GM19023 (cell line): ENCODE data around the gene SPDYC.
"Not testable (repeated sequence)": the region's sequence is repeated elsewhere in the genome, so short reads cannot be mapped to it uniquely, and the experiment has no call there.

ENCODE experiments used
- ATAC-seq: cut with Tn5 transposase; IDR thresholded peaks from one replicate; pipeline ENCODE4 v1.9.1; 2021; ENCODE audit warnings: mild to moderate bottlenecking, moderate library complexity; ENCODE audit not compliant: unreplicated experiment

Gene SPDYC

DNA sequence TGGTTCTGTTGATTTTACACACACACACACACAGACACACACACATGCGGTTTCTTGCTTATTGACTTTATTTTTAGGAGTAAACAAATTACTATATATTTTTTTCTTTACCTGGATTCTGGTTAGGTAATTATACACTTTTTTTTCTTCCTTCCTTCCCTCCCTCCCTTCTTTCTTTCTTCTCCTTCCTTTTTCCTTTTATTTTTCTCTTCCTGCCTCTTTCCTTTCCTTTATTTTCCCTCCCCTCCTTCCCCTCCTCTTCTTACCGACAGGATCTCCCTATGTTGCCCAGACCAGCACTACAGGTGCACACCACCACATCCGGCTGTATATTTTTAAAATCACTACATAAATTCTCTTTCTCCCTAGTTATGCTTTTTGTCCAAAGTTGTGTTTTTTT is 3.1 kb upstream of the SPDYC start:
- no peak for ATAC-seq

DNA sequence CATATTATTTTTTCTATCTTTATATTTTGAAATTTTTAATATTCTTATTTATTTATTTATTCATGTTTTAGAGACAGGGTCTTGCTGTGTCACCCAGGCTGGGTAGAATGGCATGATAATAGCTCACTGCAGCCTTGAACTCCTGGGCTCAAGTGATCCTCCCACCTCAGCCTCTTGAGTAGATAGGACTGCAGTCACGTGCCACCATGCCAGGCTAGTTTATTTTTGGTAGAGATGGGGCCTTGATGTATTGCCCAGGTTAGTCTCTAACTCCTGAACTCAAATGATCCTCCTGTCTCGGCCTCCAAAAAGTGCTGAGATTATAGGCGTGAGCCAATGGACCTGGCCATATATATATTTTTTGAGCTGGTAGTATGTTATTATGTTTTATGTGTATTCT is 2.4 kb upstream of the SPDYC start:
- no peak for ATAC-seq

- no peak for ATAC-seq
Measured at GRCh38 chr11:65169164-65169641, 830 bp upstream of the SPDYC start.

GRCh38 chr11:65172600-65172999 is 2.6 kb downstream of the SPDYC start:
- no peak for ATAC-seq

GRCh38 chr11:65174571-65175010 is 4.6 kb downstream of the SPDYC start:
- ATAC-seq: not testable (repeated sequence)

- peak; percentile 60 for ATAC-seq
Measured at GRCh38 chr11:65180877-65181568, 11.0 kb downstream of the SPDYC start.

GRCh38 chr11:65181569-65182257 is 11.7 kb downstream of the SPDYC start, which contains the start of gene CAPN1:
Gene CAPN1, plus strand, starts transcription at chr11:65181928. Its CDS starts 774 bp downstream, at chr11:65182702.
- ATAC-seq: peak; percentile 50

- no peak for ATAC-seq
Measured at GRCh38 chr11:65182258-65183170, 12.5 kb downstream of the SPDYC start.

- no peak for ATAC-seq
Measured at GRCh38 chr11:65183201-65183891, 13.3 kb downstream of the SPDYC start.

GRCh38 chr11:65184146-65184545 is 14.1 kb downstream of the SPDYC start:
- no peak for ATAC-seq

DNA sequence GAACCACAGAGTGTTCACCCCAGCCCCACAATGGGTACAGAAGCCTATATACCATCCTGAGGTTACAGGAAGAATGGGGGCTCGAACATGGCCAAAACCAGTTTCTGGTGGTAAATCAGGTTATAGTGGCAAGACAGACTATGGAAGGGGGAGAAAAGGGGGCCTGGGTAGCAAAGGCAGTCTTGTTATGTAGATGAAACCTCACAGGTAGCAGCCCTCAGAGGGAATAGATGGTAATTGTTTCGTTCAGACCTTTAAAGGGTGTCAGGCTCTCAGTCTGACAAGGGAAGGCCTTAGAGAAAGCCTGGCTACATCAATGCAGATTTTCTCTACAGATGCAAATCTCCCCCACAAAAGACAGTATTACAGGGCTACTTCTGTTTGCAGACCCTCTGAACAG is 15.1 kb downstream of the SPDYC start:
- no peak for ATAC-seq

GRCh38 chr11:65185869-65186341 is 15.9 kb downstream of the SPDYC start:
- ATAC-seq: no peak

GRCh38 chr11:65186701-65187100 is 16.7 kb downstream of the SPDYC start:
- no peak for ATAC-seq

DNA sequence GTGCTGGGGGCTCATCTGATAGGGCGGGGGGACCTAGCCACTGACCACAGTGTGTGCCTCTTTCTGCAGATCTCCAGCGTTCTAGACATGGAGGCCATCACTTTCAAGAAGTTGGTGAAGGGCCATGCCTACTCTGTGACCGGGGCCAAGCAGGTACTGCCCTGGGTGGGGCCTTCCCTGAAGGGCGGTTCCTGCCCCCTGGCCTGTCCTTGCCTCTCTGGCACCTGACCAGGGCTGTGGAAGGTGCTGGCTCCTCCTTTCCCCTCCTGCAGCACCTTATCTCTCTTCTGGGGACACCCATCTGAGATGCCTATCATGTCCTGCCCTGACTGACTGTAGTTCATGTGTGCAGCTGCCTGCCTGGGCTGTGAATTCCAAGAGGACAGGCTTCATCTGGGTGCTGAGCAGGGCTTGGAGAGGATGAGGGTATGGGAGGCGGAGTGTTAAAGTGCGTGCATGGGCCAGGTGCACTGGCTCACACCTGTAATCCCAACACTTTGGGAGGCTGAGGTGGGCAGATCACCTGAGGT is 17.2 kb downstream of the SPDYC start:
- no peak for ATAC-seq

- ATAC-seq: no peak
Measured at GRCh38 chr11:65187971-65188461, 18.0 kb downstream of the SPDYC start.

- ATAC-seq: no peak
Measured at GRCh38 chr11:65188486-65188885, 18.5 kb downstream of the SPDYC start.

DNA sequence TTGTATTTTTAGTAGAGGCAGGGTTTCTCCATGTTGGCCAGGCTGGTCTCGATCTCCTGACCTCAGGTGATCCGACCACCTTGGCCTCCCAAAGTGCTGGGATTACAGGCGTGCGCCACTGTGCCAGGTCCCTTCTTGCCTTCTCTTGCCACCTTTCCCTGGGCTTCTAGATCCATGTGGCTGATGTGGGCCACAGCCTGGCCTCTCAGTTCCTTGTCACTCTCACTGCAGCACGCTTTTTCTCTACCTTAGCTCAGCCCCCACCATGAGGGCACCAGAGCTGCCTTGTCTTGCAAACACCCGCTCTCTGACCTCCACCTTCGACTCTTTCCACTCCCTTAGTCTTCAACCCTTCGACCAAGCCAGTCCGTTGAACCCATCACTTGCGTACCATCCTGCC is 19.2 kb downstream of the SPDYC start:
- ATAC-seq: no peak

DNA sequence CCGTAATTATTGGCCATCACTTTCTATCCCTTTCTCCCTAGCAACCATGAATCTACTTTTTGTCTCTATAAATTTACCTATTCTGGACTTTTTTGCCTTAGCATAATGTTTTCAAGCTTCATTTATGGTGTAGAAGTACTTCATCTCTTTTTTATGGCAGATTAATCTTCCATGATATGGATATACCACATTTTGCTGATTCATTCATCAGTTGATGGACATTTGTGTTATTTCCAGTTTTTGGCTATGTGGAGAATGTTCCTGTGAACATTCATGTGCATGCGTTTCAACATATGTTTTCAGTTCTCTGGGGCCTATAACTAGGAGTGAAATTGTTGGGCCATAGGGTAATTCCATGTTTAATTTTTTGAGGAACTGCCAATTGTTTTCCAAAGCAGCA is 24.5 kb downstream of the SPDYC start:
- ATAC-seq: no peak

- ATAC-seq: no peak
Measured at GRCh38 chr11:65204143-65204542, 34.1 kb downstream of the SPDYC start.
